KBM-7 (cell line): ENCODE data around the gene ROGDI.

Experiments
- DNase-seq: peaks from one replicate; pipeline ENCODE4 v3.0.0-alpha.2; 2015
- in situ Hi-C: fragments of 300-500 bp; cut with MboI; formaldehyde crosslinking; loops from 2 replicates; pipeline ENCODE4 v1.14.3; 2020; ENCODE audit warnings: low sequenced_read_pairs, low pct_unique_long_range_greater_than_20kb, mixed read lengths

The ROGDI gene, protein sequence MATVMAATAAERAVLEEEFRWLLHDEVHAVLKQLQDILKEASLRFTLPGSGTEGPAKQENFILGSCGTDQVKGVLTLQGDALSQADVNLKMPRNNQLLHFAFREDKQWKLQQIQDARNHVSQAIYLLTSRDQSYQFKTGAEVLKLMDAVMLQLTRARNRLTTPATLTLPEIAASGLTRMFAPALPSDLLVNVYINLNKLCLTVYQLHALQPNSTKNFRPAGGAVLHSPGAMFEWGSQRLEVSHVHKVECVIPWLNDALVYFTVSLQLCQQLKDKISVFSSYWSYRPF

DNA sequence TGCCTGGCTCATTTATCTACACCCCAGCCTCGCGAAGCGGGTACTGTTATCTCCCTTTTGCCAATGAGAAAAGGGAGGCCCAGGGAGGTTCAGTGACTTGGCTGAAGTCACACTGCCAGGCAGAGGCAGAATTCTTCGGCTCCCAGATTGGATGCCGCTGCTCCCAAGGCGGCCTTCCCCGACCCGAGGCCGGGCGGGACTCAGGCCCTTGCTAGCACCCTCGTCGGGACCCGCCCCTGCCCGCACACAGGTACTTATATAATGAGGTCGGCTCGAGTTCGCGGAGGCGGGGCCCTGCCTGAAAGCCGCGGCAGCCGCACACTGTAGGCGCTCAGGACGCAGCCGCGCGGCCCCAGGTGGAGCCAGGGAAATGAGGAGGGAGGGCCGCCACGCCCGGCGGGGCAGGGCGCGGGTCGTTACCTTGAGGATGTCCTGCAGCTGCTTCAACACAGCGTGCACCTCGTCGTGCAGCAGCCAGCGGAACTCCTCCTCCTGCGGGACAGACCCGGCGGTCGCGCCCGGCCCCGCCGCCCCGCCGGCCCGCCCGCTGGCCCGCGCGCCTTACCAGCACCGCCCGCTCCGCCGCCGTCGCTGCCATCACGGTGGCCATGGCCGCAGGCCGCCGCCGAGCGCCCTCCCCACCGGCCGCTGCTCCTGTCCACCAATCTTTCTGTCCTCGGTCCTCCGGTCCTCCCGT lies at the start of gene ROGDI:
Gene ROGDI (minus strand): TSS at position 672 of the 697 bp plus-strand sequence. CDS start 62 bp downstream, at position 610.
- in situ Hi-C loops: no loop called here
- peak; percentile 69 for DNase-seq

DNA sequence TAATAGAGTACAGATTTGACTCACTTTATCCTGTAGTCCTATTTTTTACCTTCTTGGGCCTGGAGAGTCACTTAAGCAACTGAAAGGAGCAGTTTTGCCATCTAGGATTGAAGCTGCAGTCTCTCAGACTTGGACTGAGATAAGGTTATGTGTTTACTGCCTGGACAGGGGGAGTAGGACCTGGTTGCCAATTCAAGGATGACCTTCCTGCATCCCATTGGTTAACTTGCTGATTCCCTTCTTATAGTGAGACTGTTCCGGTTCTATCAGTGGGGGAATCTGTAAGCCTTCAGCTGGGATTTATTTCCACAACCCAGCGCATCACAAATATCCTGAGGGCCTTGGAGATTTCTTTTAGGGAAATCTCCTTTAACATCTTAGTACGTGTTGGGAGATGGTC lies 47.8 kb upstream of the ROGDI start:
- in situ Hi-C loops: no loop called here
- DNase-seq: no peak

DNA sequence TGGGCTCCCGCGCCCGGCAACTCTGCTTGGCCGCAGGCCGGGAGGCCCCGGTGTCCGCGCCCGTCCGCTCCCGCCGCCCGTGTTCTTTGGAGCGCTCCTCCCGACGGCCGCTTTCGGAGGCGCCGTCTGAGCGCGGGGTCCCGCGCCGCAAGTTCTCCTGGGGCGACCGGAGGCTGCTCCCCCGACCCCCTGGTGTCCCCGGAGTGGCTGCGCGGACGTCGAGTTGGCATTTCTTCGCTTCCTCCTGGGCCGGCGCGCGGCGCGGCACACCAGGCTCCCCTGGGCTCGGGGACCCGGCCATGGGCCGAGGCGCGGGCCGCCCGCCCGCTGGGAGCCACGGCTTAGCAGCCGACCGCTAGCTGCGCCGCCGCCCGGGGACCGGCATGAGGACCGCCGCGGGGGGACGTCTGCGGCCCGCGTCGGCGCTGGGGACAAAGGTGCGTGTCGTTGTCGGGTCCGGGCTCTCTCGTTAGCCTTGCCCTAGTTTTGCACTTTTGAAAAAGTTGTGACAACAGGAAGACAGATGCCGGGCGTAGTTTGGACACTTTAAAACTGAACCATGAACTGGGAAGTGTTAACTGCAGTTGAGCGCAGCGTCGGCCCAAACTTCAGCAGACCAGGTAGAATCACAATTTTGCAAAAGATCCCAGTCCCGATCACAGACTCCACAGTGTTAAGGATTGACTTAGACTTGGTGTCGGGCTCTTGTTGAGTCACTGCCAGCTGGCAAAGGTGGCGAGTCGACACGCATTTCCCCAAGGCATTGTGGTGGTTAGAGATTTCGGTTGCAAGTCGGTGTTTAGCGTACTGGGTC lies 45.5 kb upstream of the ROGDI start:
- in situ Hi-C loops: no loop called here
- peak; percentile 47 for DNase-seq

DNA sequence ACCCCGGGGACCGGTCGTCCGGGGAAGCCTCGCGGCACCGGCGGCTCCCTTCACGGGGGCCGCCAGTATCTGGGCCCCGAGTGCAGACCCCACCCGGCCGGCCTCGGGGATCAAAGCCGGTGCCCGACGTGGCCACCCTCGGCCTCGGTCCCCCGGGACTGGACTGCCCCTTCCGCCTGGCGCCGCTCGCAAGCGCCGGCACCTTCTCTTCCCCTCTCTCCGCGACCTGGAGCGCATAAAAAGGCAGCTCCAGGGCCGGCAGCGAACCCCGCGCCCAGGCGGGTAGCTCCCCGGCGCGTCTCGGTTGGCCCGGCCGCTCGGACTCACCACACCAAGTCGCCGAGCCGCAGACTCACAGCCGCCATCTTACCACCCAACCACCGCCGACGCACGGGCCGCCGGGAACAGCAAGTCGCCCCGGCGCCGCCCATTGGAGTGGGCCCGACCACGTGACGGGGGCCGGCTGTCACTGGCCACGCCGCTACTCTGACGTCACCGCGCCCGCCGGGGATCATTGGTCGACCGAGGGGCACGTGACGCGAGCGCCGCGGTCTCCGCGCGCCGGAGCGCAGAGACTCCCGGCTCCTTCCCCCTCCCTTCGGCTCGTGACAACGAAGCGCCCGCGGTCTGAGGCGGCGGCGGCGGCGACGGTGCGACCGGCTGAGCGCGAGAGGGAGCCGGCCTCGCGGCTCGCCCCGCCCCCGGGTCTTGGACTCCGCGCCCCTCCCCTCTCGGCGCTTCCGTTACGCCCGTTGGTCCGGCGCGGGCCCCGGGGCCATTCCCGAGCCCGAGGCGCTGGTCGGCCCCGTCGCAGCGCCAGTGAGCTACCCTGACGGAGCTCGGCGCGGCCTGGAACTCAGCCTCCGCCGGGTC lies 44.7 kb upstream of the ROGDI start, which contains the start of the genes GLYR1 and UBN1:
Gene GLYR1 (minus strand): TSS at position 388 of the 873 bp plus-strand sequence. CDS start 23 bp downstream, at position 365.
Gene UBN1 (plus strand): TSS at position 581 of the 873 bp plus-strand sequence. CDS start 5,437 bp downstream, outside the sequence.
- peak; percentile 98 for DNase-seq

DNA sequence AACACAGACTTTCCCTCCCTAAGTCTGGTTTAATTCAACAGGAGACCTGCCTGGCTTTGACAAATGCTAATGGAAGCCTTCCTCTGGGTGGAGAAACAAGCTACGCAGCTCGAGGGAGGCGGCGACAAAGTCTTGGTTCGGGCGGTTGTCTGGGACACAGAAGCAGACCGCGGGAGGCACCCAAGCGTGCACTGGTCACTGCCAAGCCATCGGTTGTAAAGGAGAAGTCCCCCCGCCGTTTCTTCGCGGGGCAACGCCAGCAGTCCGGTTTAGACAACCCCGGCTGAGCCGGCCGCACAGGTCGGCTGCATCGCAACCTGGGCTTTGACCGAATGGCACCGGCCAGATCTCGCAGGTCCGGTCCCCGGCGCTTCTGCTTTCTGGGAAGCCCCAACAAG lies 44.1 kb upstream of the ROGDI start:
- in situ Hi-C loops: no loop called here
- DNase-seq: peak; percentile 73

More for the DNA sequence above, 44.7 kb upstream of the ROGDI start, which contains the start of the genes GLYR1 and UBN1:
- in situ Hi-C loops: no loop called here

DNA sequence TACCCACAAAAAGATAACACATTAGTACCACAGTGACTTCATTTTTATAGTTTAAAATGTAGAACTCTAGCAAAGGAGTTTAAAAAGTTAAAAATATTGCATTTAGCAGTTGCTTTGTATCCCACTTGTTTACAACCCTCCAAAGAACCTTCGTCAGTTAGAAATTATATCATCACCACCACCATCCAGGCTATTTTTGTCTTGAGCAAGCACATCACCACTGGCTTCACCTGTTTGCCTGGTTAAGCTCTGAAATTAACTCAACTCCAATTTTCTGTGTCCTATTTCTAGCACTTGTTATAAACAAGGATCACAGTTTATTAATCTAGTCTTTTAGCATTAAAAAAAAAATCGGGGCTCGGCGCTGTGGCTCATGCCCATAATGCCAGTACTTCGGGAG lies 38.6 kb upstream of the ROGDI start:
- no peak for DNase-seq
- in situ Hi-C loops: no loop called here

DNA sequence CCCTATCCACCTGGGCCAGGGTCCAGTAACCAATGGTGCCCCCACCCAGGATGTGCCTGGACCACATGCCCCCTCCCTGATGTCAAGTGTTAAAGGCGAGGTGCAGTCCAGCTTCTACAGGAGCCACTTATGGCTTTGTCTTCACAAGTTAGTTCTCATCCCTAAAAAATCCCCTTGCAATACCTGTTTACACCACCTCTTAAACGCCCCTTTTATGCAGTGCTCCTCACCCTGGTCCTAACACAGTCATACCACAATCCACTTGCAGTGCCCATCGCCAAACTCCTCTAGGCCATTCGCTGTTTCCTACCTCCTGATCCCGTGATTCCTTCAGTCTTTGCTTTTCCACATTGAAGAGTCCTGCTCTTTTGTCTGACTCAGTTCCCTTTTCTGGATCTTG lies 37.5 kb upstream of the ROGDI start:
- in situ Hi-C loops: no loop called here
- no peak for DNase-seq

DNA sequence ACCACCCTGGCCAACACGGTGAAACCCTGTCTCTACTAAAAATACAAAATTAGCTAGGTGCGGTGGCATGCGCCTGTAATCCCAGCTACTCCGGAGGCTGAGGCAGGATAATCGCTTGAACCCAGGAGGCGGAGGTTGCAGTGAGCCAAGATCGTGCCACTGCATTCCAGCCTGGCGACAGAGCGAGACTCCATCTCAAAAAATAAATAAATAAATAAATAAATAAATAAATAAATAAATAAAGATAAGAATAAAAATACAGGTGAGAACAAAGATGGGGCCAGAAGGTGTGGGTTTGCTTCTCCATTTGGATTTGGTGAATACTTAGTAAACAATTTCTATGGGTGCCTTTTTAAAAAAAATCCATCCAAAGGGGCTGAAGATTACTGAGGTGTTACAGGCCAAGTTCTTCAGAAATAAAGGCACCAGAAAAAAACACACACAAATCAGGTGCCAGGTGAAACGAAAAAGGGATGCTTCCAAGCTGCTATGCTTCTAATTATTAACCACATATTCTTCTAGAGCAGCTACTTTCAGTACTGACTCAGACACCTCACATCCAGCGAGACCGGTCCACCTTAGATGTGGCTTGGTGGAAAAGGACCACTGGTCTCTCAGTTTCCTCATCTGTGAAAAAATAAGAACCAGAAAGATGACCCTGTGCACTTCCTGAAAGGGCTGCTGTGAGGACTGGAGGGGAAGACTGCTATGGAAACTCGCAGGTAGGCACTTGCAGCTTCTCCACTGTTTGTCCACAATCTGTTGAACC lies 35.5 kb upstream of the ROGDI start:
- in situ Hi-C loops: no loop called here
- no peak for DNase-seq

DNA sequence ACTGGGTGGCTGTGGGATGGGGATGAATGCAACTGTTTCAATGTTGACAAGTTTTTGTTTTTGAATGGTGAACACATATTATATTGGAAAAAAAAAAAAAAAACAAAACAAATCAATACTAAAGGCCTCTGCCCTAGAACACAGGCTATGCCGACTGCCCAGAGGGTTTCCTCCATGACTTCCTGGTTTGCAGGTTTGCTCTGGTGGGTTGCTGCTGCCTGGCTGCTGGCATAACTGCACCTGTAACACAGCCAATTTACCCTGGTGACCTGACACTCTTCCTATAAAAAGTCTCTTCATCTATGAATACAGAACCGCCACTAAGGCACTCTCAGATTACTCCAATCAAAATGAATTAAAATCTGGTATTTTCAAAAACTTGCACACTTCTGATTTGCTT lies 34.3 kb upstream of the ROGDI start:
- DNase-seq: no peak
- in situ Hi-C loops: no loop called here

DNA sequence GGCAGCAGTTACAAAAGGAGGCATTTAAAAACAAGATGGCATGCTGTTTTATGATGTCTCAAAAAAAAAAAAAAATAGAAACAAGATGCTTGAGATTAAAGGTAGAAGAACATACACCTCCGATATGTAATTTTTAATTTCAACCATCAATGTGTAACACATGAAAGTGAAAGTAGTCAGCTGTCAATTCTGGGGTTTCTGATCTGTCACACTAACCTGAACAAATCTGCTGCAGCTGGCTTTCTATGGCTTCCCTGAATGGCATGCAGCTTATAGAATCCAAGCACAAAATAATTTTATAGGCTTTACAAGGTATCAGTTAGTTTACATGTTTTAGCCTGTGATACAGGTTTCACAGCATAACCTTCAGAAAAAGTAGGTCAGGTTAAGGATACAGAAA lies 31.2 kb upstream of the ROGDI start:
- no peak for DNase-seq
- in situ Hi-C loops: no loop called here

DNA sequence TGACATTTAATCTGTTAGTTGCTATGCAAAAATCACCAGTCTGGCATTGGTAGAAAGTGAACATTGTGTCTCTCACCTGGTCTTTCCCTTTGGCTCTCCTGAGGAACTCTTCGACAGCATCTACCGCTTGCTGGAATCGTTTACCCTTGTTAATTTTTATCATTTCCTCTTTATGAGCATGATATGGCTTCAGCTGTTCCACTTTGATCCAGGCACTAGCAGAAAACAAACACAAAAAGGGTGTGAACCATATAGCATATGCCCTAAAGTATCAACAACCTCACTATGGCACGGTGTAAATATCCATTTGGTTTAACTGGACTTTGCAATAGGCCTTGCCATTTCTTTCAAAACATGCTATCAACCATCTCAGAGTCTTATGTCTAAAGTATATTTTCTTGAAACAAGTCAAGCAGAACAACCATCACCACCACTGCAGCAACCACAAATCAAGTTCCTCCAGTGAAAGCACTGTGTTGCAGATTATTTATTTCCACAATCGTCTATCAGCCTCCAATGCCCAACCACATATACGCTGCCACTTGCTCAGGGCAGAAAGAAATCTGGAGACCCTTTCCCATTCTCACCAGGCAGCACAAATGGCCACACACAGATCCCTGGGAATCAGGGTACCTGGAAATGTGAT lies 30.4 kb upstream of the ROGDI start:
- DNase-seq: no peak
- in situ Hi-C loops: no loop called here

DNA sequence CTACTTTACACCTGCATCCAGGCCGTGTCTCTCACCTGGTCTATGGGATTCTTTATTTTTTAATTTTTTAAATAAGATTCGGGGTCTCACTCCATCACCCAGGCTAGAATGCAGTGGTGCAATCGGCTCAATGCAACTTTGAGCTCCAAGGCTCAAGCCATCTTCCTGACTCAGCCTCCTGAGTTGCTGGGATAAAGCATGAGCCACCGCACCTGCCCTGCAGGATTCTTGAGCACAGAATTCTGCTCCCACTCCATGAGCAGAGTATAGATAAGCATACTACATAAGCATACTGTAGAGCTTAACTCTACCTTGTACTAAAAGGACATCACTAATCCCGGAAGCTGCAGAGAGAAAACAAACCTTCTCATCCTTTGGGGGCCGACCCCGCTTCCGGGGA lies 29.2 kb upstream of the ROGDI start:
- in situ Hi-C loops: no loop called here
- DNase-seq: no peak

DNA sequence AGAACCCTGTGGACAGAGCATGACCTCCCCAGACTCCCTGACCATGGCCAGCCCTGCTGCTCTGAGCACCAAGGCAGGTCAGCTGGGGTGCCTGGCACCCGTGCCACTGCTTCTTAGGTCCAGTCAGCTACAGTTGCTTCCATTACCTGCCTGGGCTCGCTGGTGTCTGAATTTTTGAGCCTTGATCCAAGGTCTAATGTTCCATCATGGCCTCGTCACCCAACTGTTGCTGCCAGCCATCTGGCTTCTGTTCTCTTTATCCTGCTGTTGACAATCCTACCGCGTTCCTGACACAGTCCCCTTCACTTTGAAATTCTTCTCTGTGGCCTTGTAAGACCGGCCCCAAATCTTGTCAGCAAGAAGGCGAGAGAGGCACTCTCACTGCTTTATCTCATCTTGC lies 28.0 kb upstream of the ROGDI start:
- in situ Hi-C loops: no loop called here
- DNase-seq: no peak

DNA sequence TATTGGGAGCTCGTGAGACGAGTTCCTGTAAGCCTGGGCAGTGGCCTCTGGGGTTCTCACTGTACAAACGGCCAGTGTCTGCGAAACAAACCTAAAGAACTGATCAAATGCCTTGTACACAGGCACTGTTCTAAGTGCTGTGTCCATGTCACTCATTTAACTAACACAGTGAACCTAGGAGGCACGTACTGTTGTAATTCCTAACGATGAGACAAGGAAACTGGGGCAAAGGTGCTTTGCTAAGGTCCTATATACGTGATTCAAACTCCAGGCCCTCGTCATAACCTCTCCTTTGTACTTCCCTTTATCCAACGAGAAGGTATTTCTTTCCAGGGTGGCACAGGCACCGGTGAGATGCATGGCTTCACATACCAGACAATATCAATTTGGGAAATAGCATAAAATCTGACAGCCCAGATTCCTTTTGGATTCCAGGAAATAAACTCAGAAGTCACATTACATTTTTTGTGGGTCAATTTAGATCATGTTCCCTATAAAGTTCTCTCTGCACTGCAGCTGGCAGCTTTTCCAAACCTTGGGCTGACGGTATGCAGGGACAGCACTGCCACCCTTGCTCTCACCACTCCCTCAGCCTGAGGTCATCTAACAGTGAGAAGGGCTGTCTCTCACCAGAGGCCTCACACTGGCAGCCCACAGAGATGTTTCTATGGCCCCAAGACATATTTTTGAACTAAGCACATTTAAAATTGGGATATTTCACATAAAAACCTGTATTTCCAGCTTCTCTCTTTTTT lies 26.3 kb upstream of the ROGDI start:
- DNase-seq: no peak
- in situ Hi-C loops: no loop called here

DNA sequence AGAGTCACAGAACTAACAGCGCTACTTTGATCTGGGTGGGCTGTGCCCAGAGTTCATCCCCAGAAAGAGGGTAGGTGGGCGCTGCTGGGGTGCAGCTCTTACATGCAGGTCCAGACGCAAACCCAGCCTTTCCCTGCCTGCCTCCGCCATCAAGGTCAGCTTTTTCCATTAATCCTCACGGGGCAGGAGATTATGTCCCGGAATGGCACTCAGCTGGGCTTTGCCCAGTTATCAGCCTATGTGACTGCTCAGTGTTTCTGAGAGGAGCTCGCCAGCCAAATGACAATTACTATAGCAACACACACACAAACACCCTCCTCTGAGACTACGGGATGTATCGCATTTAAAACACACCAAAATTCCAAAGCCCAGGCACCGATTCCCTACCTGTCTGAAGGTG lies 24.5 kb upstream of the ROGDI start:
- DNase-seq: no peak
- in situ Hi-C loops: no loop called here

DNA sequence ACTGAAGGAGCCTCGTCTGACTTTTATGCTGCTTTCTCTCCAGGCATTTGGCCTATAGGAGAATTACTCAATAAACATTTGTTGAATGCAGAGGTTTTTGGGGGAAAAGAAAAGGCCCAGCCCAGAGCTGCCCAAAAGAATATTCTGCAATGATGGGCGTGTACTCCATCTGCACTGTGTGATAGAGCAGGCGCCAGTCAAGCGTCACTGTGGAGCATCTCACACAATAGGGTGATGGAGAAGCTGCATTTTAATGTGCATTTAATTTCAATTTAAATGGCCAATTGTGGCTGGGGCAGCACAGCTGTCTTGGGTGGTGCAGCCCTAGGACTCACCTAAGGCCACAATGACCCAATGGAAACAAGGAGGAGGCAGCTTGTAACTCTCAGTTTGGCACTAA lies 24.1 kb upstream of the ROGDI start:
- DNase-seq: no peak
- in situ Hi-C loops: no loop called here

DNA sequence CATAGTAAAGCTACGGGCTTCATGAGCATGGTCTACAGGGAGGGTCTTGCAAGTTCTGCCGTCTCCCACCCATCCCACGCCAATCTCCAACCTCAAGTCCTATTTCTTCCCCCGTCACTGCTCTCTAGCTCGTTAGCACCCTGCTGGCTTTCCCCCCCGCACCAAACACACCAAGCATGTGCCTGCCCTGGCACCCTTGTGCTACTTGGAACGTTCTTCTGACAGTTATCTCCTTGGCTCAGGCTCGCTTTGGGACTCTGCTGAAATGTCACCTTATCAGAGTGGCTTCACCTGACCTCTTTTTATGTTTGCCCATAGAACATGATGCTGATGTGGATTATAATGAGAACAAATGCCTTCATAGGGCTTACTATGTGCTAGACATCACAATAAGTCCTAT lies 22.8 kb upstream of the ROGDI start:
- DNase-seq: no peak

More for the DNA sequence above, 22.8 kb upstream of the ROGDI start:
- in situ Hi-C loops: no loop called here
